HG03135 (cell line): Measurements from ENCODE around the gene UNC93B1.

ENCODE experiments used
- ATAC-seq: cut with Tn5 transposase; IDR thresholded peaks from one replicate; pipeline ENCODE4 v1.9.1; 2021; ENCODE audit warnings: mild to moderate bottlenecking, moderate library complexity; ENCODE audit not compliant: unreplicated experiment

The UNC93B1 gene

DNA sequence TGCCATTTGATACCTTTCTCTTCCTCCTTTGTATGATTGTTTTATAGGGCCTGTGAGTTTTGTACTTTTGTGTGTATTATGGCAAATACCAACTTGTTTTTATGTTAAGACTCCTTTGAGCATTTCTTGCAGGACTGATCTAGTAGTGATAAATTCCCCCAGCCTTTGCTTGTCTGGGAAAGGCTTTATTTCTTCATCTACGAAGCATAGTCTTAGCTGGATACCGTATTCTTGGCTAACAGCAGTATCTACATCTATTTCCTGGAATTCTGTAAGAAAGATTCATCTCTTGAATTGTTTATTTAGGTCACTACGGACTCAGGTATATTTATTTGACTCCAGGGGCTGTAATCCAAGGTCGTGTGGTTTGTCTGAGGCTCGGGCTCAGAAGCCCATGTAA is 20.6 kb upstream of the UNC93B1 start:
- ATAC-seq, result no peak

GRCh38 chr11:68022531-68022930 is 18.6 kb upstream of the UNC93B1 start:
- ATAC-seq, result no peak

- ATAC-seq, result no peak
Observed at GRCh38 chr11:68021167-68021787, 17.4 kb upstream of the UNC93B1 start.

GRCh38 chr11:68020575-68020974 is 16.7 kb upstream of the UNC93B1 start:
- no peak for ATAC-seq

DNA sequence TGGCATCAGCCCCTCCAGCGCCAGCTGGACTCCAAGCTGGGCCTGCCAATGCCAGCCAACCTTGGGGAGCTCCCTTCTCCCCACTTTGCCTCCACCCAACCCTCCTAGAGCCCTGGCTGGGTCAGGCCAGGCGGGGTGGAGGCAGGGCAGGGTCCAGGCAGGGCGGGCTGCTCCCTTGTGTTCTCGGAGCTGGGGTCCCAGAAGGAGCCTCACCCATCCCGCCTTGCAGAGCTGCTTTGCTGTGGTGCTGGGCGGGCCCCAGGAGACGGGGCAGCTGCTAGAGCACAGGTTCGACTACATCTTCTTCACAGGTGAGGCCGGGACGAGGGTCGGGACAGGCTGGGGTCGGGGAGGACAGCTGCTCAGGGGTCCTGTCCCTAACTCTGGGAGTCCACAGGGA is 15.6 kb upstream of the UNC93B1 start:
- ATAC-seq, result no peak

DNA sequence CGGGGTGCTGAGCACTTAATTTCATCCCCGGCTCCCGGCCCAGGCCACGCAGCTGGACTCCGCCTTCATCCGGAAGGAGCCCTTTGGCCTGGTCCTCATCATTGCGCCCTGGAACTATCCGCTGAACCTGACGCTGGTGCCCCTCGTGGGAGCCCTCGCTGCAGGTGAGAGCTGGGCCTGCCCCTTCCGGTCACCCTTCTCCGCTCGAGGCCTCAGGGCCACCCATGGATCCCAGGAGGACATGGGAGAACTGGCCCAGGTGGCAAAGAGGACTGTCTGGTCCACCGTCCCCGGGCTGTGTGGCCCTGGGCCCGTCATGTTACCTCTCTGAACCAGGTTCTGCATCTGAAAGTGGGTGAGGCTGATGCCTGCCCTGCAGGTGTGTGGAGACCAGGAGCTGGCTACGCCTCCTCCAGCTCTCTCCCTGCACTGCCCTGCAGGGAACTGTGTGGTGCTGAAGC is 14.9 kb upstream of the UNC93B1 start:
- no peak for ATAC-seq

DNA sequence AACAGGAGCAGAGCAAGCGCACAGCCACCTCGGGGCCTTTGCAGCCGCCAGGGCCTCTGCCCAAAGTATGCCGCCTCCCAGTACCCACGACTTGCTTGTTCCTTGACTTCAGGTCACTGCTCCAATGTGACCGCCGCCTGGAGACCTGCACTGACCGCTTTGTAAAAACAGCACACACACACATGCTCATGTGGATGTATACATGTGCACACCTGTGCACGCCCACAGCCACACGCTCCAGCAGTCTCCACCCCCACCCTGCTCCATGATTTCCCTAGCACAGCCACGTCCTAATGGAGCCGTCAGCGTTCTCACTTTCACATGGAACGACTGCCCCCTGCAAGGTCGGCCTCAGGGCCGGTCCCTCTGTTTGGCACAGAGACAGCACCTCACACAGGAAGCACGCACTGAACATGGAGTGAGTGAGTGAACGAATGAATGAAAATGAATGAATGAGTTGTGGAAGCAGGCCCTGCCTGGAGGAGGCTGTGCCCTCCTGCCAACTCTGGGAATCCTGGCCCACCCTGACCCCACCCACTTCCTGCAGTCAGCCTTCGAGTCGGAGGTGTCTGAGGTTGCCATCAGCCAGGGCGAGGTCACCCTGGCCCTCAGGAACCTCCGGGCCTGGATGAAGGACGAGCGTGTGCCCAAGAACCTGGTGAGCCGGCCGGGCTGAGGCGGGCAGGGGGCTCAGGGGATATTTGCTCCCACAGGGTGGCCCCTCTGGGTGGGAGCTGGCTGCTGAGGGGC is 14.3 kb upstream of the UNC93B1 start:
- ATAC-seq, result no peak

DNA sequence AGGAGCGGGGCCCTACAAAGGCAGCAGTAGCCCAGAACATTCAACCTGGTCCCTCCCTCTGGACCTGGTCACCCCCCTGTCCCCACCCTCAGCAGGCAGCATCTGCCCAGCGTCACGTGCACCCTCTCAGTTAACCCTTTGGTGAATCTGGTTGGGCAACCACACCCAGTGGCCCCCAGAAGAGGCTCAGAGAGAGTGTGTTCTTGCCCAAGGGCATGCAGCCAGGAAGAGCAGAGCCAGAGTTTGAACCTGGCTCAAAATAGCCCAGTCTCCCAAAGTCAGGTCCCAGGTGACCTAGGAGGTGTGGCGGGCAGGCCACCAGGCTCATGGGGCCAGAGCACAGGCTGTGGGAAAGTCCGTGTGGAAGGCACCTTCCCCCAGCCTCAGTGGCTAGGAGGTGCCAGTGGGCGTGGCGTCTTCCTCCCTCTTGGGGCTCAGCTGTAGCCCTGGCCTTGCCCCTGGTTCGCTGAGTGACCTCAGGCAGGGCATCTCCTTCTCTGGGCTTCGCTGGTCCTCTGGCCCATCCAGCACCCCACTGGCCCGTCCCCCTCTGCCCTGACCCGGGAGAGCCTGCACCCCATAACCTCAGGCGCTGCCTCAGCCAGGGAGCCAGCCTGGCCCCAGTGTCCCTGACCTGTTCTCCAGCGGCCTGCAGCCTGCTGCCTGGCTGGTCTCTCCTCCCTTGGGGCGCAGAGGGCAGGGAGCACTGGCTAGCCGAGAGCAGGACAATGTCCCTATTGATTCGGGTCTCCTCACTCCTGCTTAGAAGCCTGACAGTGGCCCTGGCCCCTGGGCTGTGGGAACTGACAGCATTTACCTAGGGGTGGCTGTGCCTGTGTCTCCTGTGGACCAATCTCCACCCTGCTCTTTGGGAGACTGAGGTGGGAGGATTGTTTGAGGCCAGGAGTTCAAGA is 13.3 kb upstream of the UNC93B1 start:
- no peak for ATAC-seq

GRCh38 chr11:68016161-68016903 is 12.4 kb upstream of the UNC93B1 start:
- no peak for ATAC-seq

DNA sequence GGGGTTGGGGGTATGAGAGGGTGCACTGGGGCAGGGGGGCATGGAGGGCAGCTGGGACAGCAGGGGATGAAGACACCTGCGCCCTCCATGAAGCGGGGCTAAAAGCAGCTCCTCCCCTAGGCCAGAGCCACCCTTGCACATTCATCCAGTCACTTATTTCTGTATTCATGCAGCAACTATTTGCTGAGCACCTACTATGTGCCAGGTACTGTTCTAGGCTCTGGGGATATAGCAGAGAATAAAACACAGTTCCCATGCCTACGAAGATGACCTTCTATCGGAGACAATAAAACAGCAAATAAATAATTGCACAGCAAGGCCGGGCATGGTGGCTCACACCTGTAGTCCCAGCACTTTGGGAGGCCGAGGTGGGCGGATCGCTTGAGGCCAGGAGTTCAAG is 11.6 kb upstream of the UNC93B1 start:
- no peak for ATAC-seq

DNA sequence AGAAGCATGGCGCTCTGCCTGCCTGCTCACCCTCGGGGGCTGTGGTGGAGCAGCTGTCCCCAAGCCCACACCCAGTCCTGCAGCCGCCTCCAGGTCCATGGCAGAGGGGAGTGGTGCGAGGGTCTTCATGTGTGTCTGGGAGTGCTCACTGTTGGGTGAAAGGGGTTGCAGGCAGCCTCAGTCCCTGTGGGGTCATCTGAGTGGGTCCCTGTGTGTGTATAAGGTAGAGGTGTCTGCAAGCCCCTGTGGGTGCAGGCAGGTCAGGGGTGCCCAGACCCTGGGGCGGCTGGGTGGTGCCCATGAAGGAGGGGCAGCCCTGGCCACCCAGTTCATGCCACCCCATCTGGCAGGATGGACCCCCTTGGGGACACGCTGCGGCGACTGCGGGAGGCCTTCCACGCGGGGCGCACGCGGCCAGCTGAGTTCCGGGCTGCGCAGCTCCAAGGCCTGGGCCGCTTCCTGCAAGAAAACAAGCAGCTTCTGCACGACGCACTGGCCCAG is 11.1 kb upstream of the UNC93B1 start:
- ATAC-seq, result no peak

GRCh38 chr11:68014157-68014946 is 10.5 kb upstream of the UNC93B1 start:
- no peak for ATAC-seq

DNA sequence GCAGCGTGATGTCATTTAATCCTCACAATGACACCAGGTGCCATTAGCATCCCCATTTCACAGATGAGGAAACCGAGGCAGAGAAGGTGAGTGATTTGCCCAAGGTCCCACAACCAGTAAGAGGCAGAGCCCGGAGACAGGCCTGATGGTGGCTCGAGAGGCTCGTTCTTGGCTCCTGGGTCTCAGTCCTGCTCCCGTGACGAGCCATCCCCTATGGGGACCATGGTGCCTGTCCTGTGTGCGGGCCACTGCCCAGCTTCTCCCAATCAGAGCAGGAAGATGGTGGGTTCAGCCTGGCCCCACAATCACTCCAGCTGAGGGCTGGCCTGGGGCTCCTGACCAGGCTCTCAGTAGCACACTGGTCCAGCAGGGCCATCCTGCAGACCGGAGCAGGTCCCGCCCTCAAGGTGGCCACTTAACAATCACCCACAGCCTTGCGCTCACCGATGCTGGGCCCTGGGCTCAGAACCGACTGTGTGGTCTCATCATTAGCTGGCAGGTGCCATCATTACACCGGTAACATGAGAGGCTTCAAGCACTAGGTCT is 9.8 kb upstream of the UNC93B1 start:
- no peak for ATAC-seq

DNA sequence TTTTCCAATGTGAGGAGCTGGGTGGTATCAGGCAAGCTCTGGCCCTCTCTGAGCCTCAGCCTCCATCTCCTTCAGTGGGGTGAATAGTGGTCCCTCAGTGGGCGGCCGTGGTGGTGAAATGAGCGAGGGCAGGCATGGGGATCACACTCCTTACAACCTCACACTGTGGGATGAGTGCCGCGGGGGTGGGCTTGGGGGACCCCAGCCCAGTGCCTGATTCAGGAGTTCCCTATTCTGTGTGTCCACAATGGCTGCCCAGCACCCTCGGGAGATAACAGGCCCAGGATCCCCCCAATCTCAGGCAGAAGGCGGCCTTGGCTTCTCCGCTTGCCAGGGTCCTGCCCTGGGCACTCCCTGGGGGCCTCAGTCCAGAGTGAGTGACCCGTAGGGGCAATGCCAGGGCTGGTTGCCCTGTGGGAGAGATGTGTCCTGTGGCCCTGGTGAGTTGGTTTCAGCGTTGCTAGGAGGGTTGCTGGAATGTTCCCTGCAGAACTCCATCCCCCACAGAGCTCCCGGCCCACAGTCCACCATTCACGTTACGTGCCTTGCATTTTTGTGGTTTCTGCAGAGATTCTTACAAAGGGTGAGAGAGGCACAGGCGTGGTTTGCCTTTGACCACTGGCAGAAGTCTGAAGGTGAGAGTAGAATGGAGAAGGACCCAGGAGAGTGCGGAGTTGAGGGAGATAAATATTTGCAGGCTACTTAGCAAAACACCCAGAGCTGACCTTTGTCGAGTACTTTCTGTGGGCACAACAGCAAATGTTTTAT is 9.1 kb upstream of the UNC93B1 start:
- no peak for ATAC-seq

DNA sequence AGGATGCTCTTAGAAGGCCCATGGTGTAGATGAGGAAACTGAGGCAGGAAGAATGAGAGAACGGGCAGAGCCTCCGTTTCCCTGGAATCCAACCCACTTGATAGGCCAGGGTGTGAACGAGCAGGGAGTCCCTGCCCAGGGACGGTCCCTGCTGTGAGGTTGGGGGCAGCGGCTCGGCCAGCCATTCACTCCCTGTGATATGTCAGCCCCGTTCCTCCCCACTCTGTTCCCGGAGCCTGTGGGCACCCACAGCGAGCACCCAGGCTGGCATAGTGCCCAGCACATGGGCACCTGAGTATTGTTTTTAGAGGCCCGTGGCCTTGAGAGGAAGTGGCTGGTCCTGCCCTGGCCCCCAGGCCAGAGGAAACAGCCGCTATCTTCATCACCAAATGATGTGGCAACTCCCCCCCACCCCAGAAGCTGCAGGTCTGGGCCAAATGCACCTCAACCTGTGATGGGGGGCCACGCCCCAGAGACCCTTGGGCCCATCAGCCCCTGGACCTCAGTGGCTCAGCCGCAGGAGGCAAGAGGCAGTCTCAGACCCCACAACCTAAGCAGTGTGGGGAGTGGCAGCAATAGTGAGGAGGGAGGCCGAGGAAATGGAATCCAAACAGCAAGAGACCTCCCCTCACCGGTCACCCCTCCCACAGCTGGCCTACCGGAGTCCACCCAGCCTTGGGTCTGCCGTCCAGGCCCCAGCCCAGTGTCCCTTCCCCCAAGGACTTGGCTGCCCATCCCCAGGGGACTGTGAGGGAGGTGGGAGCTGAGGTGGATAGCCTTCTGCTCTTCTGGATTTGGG is 8.3 kb upstream of the UNC93B1 start:
- no peak for ATAC-seq

DNA sequence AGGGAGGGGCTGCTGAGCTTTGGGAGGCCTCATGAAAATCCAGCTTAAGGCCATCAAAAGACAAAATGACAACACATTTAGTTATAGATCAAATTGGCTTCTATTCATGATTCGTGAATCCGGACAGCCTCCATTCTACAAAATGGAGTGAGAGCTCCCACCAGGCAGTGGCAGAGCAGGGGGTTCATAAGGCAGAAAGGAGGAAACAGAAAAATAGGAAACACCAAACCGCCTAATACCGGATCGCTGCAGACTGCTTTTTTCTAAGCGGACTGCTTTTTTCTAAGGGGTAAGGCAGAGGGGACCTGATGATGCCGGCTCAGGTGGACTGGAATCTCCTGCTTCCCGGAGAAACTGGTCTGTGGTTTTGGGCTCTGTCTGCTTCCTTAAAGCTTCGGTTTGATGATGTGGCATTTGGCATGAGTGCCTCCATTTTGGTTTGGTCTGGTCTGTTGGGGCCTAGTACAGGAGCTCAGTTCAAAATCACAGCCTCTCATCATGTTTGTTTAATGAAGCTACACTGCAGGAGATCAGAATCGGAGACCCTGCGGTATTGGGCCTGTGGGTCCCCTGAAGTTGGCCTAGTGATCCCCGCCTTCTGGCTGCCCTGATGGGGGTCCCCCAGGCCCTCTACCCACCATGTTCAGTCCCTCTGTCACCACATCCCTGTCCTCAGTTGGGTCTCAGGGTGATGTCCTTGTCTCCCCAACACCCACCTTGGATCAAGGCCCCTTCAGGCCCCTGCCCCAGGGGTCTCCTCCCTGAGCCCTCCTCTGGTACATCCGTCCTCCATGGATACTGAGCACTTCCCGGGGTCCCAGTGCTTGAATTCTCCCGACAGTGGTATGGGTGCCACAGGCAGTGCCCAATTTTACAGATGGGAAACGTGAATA is 7.4 kb upstream of the UNC93B1 start:
- no peak for ATAC-seq
